GM12872 (cell line): Measurements from ENCODE around the gene CYBC1.

Source experiments
- TF ChIP-seq, protein P1 (sequence below): IDR thresholded peaks from 3 replicates; pipeline ENCODE4 v1.5.1; 2011; ENCODE audit warnings: low read depth, mild to moderate bottlenecking, low read length, moderate library complexity; ENCODE audit not compliant: insufficient read depth

The CYBC1 gene

DNA sequence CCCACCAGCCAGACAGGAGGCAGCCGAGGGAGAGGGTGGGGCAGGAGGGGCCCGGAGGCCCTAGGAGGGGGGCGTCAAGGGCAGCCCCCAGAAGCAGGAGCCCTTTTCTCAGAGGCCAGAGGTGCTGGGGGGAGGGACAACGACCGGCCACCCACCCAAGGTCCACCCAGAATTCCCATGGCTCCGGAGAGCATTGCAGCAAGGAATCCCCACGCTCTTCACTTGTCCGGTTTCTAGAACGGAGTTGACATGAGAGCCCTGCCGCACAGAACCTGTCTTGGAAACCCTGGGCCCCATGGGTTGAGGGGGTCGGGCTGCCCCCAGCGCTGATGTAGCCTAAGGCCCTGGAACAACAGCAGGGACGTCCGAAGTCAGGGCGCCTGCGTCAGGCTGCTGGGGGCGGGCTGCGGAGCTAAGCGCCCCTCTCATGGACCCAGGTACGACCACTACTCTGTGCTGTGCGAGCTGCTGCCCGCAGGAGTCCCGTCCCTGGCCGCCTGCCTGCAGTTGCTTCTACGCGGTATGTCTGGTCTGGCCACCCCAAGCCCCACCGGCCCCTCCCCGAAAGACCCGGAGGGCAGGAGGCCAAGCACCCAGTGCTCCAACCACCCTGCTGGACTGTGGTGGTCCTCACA is 11.2 kb downstream of the CYBC1 start:
- TF ChIP-seq, protein P1, sequence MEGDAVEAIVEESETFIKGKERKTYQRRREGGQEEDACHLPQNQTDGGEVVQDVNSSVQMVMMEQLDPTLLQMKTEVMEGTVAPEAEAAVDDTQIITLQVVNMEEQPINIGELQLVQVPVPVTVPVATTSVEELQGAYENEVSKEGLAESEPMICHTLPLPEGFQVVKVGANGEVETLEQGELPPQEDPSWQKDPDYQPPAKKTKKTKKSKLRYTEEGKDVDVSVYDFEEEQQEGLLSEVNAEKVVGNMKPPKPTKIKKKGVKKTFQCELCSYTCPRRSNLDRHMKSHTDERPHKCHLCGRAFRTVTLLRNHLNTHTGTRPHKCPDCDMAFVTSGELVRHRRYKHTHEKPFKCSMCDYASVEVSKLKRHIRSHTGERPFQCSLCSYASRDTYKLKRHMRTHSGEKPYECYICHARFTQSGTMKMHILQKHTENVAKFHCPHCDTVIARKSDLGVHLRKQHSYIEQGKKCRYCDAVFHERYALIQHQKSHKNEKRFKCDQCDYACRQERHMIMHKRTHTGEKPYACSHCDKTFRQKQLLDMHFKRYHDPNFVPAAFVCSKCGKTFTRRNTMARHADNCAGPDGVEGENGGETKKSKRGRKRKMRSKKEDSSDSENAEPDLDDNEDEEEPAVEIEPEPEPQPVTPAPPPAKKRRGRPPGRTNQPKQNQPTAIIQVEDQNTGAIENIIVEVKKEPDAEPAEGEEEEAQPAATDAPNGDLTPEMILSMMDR = no peak

DNA sequence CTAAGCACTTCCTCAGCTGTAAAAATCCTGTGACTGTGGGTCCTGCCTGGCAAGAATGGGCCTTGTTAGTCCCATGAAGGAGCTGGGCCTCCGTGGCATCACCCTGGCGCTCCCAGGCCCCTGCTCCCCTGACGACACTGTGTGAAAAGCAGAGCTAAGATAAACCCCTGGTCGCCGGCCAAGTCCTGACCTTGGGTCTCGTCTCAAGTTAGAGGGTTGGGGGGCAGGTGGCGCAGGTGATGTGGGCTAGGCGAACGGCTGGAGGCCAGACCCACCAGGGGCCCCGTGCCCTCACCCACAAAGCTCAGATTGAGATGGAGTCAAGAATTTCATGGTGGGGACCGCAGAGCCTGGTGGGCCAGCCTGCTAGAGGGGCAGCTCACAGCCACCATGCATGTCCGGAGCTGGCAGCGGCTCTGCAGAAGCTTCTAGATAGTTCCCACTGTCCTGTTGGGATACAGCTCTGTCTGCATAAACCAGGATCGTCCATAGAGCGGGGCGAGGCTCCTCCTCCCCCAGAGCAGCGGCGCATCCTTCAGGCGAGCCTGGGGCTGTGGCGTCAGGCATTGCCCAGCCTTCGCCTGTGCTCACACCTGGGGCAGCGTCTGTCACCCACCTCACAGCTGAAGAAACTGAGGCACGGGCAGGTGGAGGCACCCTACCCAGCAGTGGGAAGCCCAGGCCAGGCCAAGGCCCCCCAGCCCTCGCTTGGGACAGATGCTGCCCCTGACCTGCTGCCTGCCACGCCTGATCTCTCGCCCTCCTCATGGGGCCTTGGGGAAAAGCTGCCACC is 12.0 kb downstream of the CYBC1 start:
- TF ChIP-seq, protein P1 = no peak

DNA sequence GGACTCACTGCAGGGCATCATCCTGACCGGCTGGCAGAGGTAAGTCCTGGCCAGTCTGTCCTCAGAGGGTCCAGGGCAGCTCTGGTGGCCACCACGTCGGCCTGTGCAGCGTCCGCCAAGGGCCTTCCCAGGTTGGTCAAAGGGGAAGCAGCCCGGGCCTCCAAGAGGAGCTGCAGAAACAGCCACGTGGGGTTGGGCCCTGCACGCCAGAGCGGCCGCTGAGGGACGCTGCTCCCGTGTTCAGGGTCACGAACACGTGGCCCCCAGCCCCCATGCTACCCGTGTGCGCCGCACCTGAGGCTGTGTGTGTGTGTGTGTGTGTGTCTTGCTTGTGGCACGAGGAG is 13.3 kb downstream of the CYBC1 start:
- TF ChIP-seq, protein P1 = no peak

DNA sequence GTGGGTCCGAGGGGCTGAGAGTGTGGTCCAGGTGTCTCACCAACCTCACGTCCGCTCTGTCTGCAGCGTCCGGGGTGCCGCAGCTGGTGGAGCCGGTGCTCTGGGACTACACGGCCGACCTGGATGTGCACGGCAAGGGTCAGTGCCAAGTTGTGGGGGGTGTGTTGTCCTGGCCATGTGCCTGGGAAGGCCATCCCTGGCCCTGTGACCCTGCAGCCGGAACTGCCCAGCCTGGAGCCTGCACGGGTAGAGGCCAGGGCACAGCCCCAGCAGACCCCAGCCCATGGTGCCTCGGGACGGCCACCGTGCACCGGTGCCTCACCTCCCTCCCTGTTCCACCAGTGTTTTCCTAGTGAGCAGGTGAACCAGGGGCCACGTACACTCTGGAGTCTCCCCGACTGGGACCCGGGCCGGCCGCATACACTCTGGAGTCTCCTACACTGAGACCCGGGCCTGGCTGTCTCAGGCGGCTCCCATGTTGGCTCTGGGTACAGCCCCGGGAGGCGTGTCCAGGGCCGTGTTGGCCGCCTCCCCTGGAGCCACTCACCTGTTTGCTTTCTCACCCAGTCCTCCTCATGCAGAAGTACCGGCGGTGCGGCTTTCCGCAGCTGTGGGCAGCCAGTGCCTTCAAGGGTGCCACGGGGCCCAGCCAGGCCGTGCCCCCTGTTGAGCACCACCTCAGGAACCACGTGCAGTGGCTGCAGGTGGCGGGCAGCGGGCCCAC is 13.8 kb downstream of the CYBC1 start:
- TF ChIP-seq, protein P1 = no peak

DNA sequence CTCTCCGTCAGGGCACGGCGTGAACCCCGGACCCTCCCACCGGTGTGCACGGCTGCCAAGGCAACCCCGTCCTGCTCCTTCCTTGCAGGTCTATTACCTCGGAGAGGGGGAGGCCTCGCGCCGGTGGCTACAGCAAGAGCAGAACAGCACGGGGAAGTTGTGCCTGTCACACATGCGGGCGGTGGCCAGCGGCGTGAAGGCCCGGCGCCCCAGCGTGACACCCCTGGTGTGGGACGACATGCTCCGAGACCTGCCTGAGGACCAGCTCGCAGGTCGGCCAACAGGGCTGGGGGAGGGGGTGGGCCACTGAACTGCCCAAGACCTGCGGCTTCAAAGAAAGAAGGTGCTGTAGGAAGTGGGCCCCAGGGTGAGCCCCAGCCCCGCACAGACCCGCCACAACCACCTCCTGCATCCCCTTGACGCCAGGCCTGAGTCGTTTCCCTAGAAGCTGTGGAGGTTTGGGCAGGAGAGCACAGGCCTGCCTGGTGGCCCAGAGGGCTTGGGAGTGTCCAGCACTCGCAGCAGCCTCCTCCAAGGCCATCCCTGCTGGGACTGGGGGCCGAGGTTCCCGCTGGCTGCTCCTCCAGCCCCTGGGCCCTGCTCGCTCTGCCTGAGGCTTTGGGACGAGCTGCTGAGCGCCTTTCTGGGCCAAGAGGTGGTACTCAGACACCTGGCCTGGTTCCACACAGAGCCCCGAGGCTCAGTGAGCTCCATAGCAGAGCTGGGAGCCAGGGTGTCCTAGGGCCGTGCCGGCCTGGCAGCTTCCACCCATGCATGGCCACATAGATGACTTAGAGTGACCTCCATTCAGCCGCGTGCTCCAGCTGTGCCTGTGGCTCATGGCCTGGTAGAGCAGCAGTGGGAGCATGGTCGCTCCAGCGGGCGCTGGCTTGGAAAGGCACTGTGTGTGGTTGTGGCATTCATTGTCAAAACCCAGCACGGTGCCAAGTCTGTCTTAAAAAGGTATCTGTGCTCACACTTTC is 14.7 kb downstream of the CYBC1 start:
- TF ChIP-seq, protein P1 = no peak

DNA sequence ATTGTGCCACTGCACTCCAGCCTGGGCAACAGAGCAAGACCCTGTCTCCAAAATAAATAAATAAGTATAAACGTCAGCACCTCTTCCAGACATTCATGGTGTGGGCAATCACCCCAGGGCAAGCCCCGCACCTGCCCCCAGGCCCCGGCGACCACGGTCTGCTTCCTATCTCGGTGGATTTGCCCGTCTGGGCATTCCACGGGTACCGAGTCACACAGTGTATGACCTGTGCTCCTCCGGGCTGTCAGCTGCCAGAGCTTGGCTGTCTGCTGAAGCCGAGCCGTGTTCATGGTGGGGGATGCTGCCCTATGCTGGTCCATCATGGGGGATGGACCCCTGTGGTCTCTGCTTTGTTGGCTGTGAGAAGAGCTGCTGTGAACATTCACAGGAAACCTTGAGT is 15.4 kb downstream of the CYBC1 start:
- TF ChIP-seq, protein P1 = no peak
